ENCODE results near the gene SMIM44.

Gene SMIM44

DNA sequence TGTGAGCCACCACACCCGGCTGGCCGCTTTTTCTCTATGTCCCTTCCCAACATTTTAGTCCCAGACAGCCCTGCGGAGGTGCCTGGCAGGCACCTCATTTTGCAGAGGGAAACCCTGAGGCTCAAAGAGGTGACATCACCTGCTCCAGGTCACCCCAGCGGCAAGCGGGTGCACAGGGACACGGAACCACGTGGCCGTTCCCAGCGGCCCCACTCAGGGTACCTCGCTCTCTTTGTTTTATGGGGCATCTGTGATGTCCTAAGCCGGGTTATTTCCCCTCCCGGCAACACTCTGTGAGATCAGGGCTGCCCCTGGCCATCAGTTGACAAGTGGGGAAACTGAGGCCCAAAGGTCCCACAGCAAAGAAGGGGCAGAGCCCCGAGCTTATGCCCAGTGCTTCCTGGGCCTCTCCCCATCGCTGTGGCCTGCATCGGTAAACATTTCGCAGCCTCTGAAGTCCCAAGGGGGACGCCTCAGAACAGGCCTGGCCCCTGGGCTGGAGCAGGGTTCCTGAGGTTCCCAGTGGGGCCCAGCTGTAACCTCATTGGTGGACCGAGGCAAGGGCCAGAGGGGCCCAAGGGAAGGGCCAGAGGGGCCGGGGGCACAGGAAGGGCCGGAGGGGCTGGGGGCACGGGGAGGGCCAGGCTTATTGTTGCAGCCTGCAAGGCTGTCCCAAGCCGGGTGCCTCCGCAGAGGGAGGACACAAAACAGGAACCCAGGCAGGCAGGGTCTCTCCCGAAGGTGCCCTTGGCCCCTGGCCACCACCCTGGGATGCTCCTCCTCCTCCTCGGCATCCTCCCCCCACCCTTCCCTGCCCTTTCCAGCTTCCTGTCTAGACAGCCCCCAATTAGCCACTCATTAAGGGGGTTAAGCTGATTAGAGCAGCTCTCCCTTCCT is 41.9 kb downstream of the SMIM44 start:
- no peak for TF ChIP-seq CTCF (conservative IDR thresholded peaks at IDR 0.05; ENCODE audit: low read depth)
- CTCF ChIA-PET = no interaction called here
- POLR2A ChIA-PET (ENCODE audit: low non-redundant PET) = no interaction called here
- peak overlapping the region; percentile 33 for H3K27ac ChIP-seq
- no peak for DNase-seq (ENCODE audit: low spot score)

DNA sequence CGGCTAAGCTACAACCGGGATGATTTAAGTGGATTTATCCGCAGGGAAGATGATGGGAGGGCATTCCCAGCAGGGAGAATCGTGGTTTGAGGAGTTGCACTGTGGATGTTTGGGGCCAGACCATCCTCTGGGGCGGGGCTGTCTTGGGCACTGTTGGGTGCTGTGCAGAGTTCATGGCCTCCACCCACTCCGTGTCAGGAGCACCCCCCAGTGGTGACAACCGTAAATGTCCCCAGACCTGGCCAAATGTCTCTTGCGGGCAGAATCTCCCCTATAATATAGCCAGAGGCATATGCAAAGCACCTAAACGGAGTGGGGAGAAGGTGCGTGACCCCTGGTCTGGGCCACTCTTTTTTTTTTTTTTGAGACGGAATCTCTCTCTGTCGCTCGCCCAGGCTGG is 43.2 kb downstream of the SMIM44 start:
- H3K27ac ChIP-seq = peak overlapping the region; percentile 33
- no peak for DNase-seq (ENCODE audit: low spot score)
- TF ChIP-seq CTCF (conservative IDR thresholded peaks at IDR 0.05; ENCODE audit: low read depth) = no peak; the same call in 1 of the 2 replicates
- POLR2A ChIA-PET (ENCODE audit: low non-redundant PET) = no interaction called here
- CTCF ChIA-PET = interaction anchor here (0.6 to 0.7 kb wide), 3 partner anchors 9 to 114 kb away, joined by 3 read pairs; no protein-coding TSS in a partner anchor

DNA sequence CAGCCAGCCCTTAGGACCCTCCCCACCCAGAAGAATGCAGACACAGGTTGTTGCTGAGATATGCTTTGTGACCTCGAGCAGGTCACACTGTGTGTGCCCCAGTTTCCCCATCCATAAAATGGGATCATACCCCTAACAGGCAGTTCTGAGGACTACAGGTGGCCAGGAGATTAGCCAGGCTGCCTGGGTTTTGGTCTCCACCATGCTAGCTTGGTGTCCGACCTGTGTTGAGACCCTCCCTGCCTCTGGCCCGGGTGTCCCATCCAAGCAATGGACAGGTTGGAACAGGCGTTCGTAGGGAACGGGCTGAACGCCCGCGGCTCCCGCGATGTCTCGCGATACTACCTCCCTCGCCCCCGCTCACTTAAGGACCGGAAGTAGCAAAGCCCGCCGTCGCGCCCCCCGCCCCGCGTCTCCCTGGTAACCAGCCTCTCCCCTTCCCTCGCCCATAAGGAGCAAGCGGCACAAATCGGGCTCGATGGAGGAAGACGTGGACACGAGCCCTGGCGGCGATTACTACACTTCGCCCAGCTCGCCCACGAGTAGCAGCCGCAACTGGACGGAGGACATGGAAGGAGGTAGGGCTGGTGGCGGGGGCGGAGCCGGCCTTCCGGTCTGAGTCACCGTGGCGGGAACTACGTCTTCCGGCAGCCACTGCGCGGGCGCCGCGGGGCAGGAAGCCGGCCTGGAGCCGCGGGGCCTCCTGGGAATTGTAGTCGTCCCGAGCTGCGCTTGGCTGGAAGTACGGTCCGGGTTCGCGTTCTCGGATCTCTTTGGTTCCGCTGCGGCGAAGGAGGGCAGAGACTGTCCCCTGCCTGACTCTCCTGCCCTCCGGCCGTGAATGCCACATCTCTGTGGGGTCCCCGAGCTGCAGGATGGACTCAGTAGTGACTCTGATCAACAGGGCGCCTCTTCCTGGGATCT is 48.3 kb downstream of the SMIM44 start:
- CTCF ChIA-PET = no interaction called here
- DNase-seq (ENCODE audit: low spot score) = peak; percentile 95
- no peak for TF ChIP-seq CTCF (conservative IDR thresholded peaks at IDR 0.05; ENCODE audit: low read depth)
- POLR2A ChIA-PET (ENCODE audit: low non-redundant PET) = no interaction called here
- H3K27ac ChIP-seq = peak overlapping the region; percentile 90

DNA sequence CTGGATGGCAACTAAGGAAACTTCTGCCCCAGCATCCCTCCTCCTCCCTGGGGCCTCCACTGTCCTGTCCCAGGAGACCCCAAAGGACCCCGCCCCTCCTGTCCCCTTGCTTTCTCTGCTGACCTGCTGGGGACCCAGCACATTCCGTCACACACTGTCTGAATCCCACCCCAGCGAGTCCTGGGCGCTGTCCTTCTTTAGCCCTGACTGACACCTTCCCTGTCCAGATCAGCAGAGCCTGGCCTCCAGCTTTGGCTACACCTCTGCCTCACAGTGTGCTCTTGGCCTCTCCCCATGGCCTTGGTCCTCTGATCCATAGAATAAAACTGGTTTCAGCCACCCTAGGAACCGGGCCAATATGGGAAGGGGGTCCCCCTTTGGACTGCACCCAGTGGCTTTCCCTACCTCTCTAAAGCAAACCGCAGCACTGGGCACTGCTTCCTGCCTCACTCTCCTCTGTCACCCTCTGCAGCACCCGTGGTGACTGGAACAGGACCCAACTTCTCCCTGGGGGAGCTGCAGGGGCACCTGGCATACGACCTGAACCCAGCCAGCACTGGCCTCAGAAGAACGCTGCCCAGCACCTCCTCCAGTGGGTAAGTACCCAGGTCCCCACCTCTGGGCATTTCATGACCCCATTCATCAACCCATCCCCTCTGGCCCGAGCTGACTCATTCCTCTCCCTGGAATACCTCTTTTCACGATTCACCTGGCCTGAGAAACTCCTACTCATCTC is 49.3 kb downstream of the SMIM44 start:
- ChIA-PET POLR2A (ENCODE audit: low non-redundant PET) (no interaction called here), CTCF (interaction anchor here (0.5 to 0.8 kb wide), 2 partner anchors 37 to 107 kb away, joined by 3 to 4 read pairs; no protein-coding TSS in a partner anchor)
- peak overlapping the region; percentile 90 for H3K27ac ChIP-seq
- DNase-seq (ENCODE audit: low spot score) = no peak
- TF ChIP-seq CTCF (conservative IDR thresholded peaks at IDR 0.05; ENCODE audit: low read depth) = no peak

- ChIA-PET CTCF (interaction anchor here (0.5 to 0.8 kb wide), 3 partner anchors 38 to 106 kb away, joined by 3 to 4 read pairs (median 4); no protein-coding TSS in a partner anchor), POLR2A (ENCODE audit: low non-redundant PET) (no interaction called here)
- TF ChIP-seq CTCF (conservative IDR thresholded peaks at IDR 0.05; ENCODE audit: low read depth) = no peak
- DNase-seq (ENCODE audit: low spot score) = no peak
- H3K27ac ChIP-seq = peak overlapping the region; percentile 90
Measured at GRCh38 chr19:3433313-3433712, 49.9 kb downstream of the SMIM44 start.

Data from RWPE1 (cell line).